ENCODE results near the gene MCTP1. TPM values are rescaled to one million over a fixed set of nuclear protein-coding genes. Genes with fewer than 3 reads are reported as not detected.
"Not testable (repeated sequence)": the region's sequence is repeated elsewhere in the genome, so short reads cannot be mapped to it uniquely, and the experiment has no call there.

The MCTP1 gene
- polyA plus RNA-seq, 3 donors, result 4.2 to 5.6 (median 4.9) TPM

DNA sequence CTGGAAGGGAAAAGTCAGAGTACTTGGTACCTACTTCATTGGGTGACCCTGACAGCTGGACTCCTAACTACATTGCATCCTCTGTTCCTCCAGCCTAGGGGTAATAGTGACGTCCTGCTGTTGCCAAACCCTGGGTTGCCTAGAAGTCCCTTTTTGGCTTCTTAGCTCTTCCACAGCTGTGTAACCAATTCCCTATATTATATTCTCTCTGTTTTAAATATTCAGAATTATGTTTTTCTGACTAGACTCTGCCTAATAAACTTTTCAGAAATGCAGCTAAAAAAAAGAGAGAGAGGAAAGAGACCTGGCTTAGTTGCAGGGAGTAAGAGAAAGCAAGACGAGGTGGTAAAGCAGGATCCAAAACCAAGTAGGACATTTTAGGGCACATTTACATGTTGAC, 28.4 kb downstream of the MCTP1 start:
- no peak for DNase-seq (ENCODE audit: low read depth in 3 of 3, low spot score in 2 of 3)

GRCh38 chr5:95252801-95253200, 32.1 kb downstream of the MCTP1 start:
- no peak for DNase-seq (ENCODE audit: low read depth in 3 of 3, low spot score in 2 of 3)

- no peak for DNase-seq (ENCODE audit: low read depth in 3 of 3, low spot score in 2 of 3)
These were observed 33.7 kb downstream of the MCTP1 start for GRCh38 chr5:95251185-95251584.

- DNase-seq (ENCODE audit: low read depth in 3 of 3, low spot score in 2 of 3), result no peak
These were observed 40.4 kb downstream of the MCTP1 start for GRCh38 chr5:95244479-95244878.

DNA sequence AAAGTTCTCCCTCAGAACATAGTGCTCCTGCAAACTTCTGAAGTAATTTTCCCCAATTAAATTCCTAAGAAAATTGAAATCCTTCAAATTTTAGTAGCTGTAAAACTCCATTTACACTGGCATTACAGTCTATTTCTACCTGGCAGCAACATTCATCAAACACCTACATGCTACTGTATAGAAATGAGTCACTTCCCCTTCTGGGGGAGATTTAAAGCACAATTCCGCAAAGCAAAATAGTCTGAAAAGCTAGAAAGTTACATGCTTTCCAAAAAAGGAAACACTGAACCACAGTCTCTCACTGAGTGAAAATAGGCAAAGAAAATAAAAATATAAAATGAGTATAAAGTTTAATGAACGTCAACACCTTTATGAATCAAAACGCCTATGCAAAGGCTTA, 43.3 kb downstream of the MCTP1 start:
- DNase-seq (ENCODE audit: low read depth in 3 of 3, low spot score in 2 of 3), result no peak

DNA sequence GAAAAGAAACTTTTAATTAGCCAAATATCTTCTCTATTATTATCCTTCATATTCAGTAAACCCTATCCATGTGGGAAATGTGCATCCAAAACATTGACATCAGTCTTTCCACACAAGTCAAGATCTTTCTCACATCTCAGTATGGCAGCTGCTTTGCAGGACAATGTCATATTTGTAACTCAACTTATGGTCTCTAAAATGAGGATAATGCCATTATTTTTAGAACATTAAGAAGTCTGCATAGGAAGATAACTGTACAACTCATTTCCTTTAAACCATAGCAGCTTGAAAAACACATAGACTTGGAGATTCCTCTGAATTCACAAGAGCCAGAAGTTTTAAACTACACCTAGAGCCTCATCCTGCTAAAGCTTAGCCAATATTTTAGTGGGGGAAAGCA, 43.7 kb downstream of the MCTP1 start:
- DNase-seq (ENCODE audit: low read depth in 3 of 3, low spot score in 2 of 3), result no peak

- DNase-seq (ENCODE audit: low read depth in 3 of 3, low spot score in 2 of 3), result peak in 1 of 3 donors; percentile 10
These were observed 46.2 kb downstream of the MCTP1 start for GRCh38 chr5:95238560-95239325.

GRCh38 chr5:95237324-95237723, 47.6 kb downstream of the MCTP1 start:
- no peak for DNase-seq (ENCODE audit: low read depth in 3 of 3, low spot score in 2 of 3)

GRCh38 chr5:95235439-95235982, 49.4 kb downstream of the MCTP1 start:
- DNase-seq (ENCODE audit: low read depth in 3 of 3, low spot score in 2 of 3), result no peak

- no peak for DNase-seq (ENCODE audit: low read depth in 3 of 3, low spot score in 2 of 3)
These were observed 55.2 kb downstream of the MCTP1 start for GRCh38 chr5:95229646-95230045.

GRCh38 chr5:95224701-95225459, 60.0 kb downstream of the MCTP1 start:
- DNase-seq (ENCODE audit: low read depth in 3 of 3, low spot score in 2 of 3), result no peak

GRCh38 chr5:95223566-95224258, 61.2 kb downstream of the MCTP1 start:
- no peak for DNase-seq (ENCODE audit: low read depth in 3 of 3, low spot score in 2 of 3)

DNA sequence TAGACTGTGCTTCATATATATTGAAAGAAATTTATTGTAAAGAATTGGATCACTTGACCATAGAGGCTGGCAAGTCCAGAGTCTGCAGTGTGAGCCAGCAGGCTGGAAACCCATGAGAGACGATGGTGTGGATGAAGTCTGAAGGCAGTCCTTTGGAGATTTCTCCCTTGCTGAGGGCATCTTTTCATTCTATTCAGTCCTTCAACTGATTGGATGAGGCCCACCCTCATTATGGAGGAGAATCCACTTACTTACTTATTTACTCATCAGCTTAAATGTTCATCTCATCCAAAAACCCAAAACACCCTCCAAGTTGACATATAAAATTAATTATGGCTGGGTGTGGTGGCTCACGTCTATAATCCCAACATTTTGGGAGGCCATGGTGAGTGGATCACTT, 62.1 kb downstream of the MCTP1 start:
- no peak for DNase-seq (ENCODE audit: low read depth in 3 of 3, low spot score in 2 of 3)

GRCh38 chr5:95221234-95221633, 63.7 kb downstream of the MCTP1 start:
- DNase-seq (ENCODE audit: low read depth in 3 of 3, low spot score in 2 of 3), result no peak

GRCh38 chr5:95220381-95220780, 64.5 kb downstream of the MCTP1 start:
- no peak for DNase-seq (ENCODE audit: low read depth in 3 of 3, low spot score in 2 of 3)

GRCh38 chr5:95219411-95219810, 65.5 kb downstream of the MCTP1 start:
- no peak for DNase-seq (ENCODE audit: low read depth in 3 of 3, low spot score in 2 of 3)

GRCh38 chr5:95217881-95218280, 67.0 kb downstream of the MCTP1 start:
- DNase-seq (ENCODE audit: low read depth in 3 of 3, low spot score in 2 of 3), result no peak

DNA sequence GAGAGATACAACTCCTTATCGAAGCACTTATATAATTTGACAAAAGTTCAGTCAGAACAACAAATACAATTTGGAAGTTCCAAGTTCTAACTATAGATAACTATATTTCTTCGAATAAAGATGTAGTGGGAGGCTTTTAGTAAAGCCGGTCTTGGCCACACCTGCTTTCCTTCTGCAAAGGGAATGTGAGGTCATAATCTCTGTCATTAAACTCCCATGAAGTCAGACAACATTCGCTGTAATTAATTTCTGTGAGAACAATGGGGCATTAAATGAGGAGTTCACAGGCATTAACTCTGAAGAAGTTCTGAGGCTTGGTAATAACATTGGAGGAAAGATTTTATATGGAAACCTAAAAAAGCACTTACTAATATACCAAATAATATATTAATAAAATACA, 67.5 kb downstream of the MCTP1 start:
- no peak for DNase-seq (ENCODE audit: low read depth in 3 of 3, low spot score in 2 of 3)

GRCh38 chr5:95216136-95216955, 68.5 kb downstream of the MCTP1 start:
- no peak for DNase-seq (ENCODE audit: low read depth in 3 of 3, low spot score in 2 of 3)

DNA sequence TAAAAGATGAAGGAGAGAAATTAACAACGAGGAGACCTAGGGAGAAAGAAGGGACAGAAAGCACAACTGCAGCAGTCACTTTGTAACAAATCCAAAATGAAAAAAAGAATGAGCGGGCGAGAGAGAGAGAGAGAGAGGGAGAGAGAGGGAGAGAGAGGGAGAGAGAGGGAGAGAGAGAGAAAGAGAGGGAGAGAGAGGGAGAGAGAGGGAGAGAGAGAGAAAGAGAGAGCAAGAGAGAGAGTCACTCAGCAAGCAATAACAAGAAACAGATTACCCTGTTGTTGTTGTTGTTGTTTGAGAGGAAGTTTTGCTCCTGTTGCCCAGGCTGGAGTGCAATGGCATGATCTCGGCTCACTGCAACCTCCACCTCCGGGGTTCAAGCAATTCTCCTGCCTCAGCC, 77.1 kb downstream of the MCTP1 start:
- DNase-seq (ENCODE audit: low read depth in 3 of 3, low spot score in 2 of 3), result not testable (repeated sequence)

All from right renal cortex interstitium (tissue), 3 donors.